ENCODE results near the gene LMBR1. TPM values are rescaled to one million over a fixed set of nuclear protein-coding genes. Genes with fewer than 3 reads are reported as not detected.
"Not testable (repeated sequence)": the region's sequence is repeated elsewhere in the genome, so short reads cannot be mapped to it uniquely, and the experiment has no call there.

The LMBR1 gene
- total RNA-seq, 5 donors from 2014 or later (not counting 1 experiment from before 2014, with no cell fraction given) = 79.1 to 94.8 (median 83.8) TPM

DNA sequence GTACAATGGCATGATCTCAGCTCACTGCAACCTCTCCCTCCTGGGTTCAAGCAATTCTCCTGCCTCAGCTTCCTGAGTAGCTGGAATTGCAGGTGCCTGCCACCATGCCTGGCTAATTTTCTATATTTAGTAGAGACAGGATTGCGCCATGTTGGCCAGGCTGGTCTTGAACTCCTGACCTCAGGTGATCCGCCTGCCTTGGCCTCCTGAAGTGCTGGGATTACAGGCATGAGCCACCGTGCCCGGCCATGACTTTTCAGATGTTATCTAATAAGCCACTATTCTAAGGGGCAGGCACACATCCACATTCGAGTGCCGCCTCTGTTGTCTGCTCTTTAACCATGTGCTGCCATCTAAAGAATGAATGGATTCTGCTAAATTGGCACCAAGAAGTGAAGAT, 29.3 kb upstream of the LMBR1 start:
- H3K36me3 ChIP-seq (ENCODE audit: control insufficient read depth in 2 of 2, extremely low read depth in 1 of 2, insufficient read depth in 1 of 2, low read length in 1 of 2); DNase-seq; H3K9me3 ChIP-seq; ATAC-seq (replicated peaks in 1 of 4); POLR2A ChIA-PET; H3K4me3 ChIP-seq (ENCODE audit: control insufficient read depth in 1 of 2, extremely low read depth in 1 of 2, low read length in 1 of 2); H3K27ac ChIP-seq (ENCODE audit: low read length); H3K36me3 Mint-ChIP-seq; H3K27ac Mint-ChIP-seq; H3K9me3 Mint-ChIP-seq: not testable (repeated sequence)
- Mint-ChIP-seq H3K4me3 (peak overlapping the region; percentile 8 to 50 (median 49)), H3K4me1 (peaks cover 23 to 40% (median 33%) of the 10 kb centered on the region in 3 donors), H3K27me3 (peaks cover 6 to 21% of the 10 kb centered on the region in 2 donors)
- CTCF ChIA-PET = interaction anchor here in 1 of 2 donors (1.1 kb wide), 1 partner anchor 29 kb away, joined by 3 read pairs; no protein-coding TSS in a partner anchor
- peaks cover 0 to 31% of the 10 kb centered on the region in 2 experiments for H3K27me3 ChIP-seq (replicated peaks in 1 of 2; ENCODE audit: control insufficient read depth in 2 of 2, extremely low read depth in 1 of 2, insufficient read depth in 2 of 2, low read length in 1 of 2)
- WGBS (ENCODE audit: insufficient coverage) = no CpG with 5 or more reads among the region's 6 CpGs
- peaks cover 9 to 34% of the 10 kb centered on the region in 2 experiments for H3K4me1 ChIP-seq (ENCODE audit: control insufficient read depth in 1 of 2, extremely low read depth in 1 of 2, insufficient read depth in 2 of 2, low read length in 2 of 2)

DNA sequence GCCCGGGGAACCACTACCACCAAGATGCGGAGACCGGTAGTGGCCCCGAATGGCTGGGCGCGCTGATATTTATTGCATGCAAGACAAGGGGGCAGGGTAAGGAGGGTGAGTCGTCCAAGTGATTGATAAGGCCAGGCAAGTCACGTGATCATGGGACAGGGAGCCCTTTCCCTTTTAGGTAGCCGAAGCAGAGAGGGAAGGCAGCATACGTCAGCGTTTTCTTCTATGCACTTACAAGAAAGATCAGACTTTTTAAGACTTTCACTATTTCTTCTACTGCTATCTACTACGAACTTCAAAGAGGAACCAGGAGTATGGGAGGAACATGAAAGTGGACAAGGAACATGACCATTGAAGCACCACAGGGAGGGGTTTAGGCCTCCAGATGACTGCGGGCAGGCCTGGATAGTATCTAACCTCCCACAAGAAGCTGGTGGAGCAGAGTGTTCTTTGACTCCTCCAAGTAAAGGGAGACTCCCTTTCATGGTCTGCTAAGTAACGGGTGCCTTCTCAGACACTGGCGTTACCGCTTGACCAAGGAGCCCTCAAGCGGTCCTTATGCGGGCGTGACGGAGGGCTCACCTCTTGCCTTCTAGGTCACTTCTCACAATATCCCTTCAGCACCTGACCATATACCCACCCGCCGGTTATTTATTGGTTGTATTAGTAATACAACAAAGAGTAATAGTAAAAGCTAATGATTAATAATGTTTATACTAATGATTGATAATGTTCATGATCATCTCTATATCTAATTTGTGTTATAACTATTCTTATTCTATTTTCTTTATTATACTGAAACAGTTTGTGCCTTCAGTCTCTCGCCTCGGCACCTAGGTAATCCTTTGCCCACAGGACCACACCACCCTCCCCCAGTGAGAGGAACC, 27.7 kb upstream of the LMBR1 start:
- H3K27ac ChIP-seq (ENCODE audit: low read length); DNase-seq; H3K27ac Mint-ChIP-seq; POLR2A ChIA-PET; H3K4me3 ChIP-seq (ENCODE audit: control insufficient read depth in 1 of 2, extremely low read depth in 1 of 2, low read length in 1 of 2); H3K36me3 Mint-ChIP-seq; H3K9me3 Mint-ChIP-seq; ATAC-seq (replicated peaks in 1 of 4); H3K4me3 Mint-ChIP-seq; H3K36me3 ChIP-seq (ENCODE audit: control insufficient read depth in 2 of 2, extremely low read depth in 1 of 2, insufficient read depth in 1 of 2, low read length in 1 of 2); H3K9me3 ChIP-seq: not testable (repeated sequence)
- CTCF ChIA-PET = interaction anchor here in 1 of 2 donors (1.1 kb wide), 1 partner anchor 27 kb away, joined by 3 read pairs; no protein-coding TSS in a partner anchor
- peaks cover 9 to 34% of the 10 kb centered on the region in 2 experiments for H3K4me1 ChIP-seq (ENCODE audit: control insufficient read depth in 1 of 2, extremely low read depth in 1 of 2, insufficient read depth in 2 of 2, low read length in 2 of 2)
- 88% methylated on average over 9 of the region's 24 CpGs for WGBS (ENCODE audit: insufficient coverage)
- H3K27me3 Mint-ChIP-seq = peaks cover 19 to 30% of the 10 kb centered on the region in 2 donors
- H3K4me1 Mint-ChIP-seq = peaks cover 23 to 40% (median 33%) of the 10 kb centered on the region in 3 donors
- peaks cover 3 to 38% of the 10 kb centered on the region in 2 experiments for H3K27me3 ChIP-seq (replicated peaks in 1 of 2; ENCODE audit: control insufficient read depth in 2 of 2, extremely low read depth in 1 of 2, insufficient read depth in 2 of 2, low read length in 1 of 2)

DNA sequence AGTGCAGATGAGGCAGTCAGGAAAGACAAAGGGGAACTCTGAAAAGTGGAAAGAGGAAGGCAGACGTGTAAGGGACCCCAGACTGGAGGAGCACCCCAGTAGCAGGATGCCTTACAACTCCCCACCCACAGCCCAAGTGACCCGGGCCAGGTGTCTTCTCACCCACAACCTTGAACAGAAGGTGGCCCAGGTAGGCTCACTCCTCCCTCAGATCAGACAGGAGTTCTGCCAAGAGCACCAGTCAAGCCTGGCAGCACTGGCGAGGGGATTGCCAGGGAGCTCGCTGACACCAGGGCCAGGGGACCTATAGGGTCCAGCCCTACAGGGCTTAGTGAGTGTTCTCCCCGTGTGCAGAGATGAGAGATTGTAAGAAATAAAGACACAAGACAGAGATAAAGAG, 27.1 kb upstream of the LMBR1 start:
- Mint-ChIP-seq H3K4me3 (no peak overlapping the region), H3K4me1 (peaks cover 23 to 40% (median 33%) of the 10 kb centered on the region in 3 donors), H3K27ac (no peak overlapping the region), H3K36me3 (no peaks in the 10 kb centered on the region), H3K9me3 (peaks cover 0 to 3% (median 0%) of the 10 kb centered on the region in 3 donors), H3K27me3 (peaks cover 24 to 34% of the 10 kb centered on the region in 2 donors)
- CTCF ChIA-PET = no interaction called here
- Histone ChIP-seq H3K4me1 (ENCODE audit: control insufficient read depth in 1 of 2, extremely low read depth in 1 of 2, insufficient read depth in 2 of 2, low read length in 2 of 2) (peaks cover 9 to 34% of the 10 kb centered on the region in 2 experiments), H3K27me3 (replicated peaks in 1 of 2; ENCODE audit: control insufficient read depth in 2 of 2, extremely low read depth in 1 of 2, insufficient read depth in 2 of 2, low read length in 1 of 2) (peaks cover 3 to 43% of the 10 kb centered on the region in 2 experiments), H3K36me3 (ENCODE audit: control insufficient read depth in 2 of 2, extremely low read depth in 1 of 2, insufficient read depth in 1 of 2, low read length in 1 of 2) (no peaks in the 10 kb centered on the region), H3K27ac (ENCODE audit: low read length) (no peak overlapping the region), H3K4me3 (ENCODE audit: control insufficient read depth in 1 of 2, extremely low read depth in 1 of 2, low read length in 1 of 2) (no peak overlapping the region), H3K9me3 (no peaks in the 10 kb centered on the region)
- DNase-seq = no peak
- POLR2A ChIA-PET = no interaction called here
- ATAC-seq (replicated peaks in 1 of 4) = no peak
- WGBS (ENCODE audit: insufficient coverage) = 71% methylated on average over 3 of the region's 5 CpGs

DNA sequence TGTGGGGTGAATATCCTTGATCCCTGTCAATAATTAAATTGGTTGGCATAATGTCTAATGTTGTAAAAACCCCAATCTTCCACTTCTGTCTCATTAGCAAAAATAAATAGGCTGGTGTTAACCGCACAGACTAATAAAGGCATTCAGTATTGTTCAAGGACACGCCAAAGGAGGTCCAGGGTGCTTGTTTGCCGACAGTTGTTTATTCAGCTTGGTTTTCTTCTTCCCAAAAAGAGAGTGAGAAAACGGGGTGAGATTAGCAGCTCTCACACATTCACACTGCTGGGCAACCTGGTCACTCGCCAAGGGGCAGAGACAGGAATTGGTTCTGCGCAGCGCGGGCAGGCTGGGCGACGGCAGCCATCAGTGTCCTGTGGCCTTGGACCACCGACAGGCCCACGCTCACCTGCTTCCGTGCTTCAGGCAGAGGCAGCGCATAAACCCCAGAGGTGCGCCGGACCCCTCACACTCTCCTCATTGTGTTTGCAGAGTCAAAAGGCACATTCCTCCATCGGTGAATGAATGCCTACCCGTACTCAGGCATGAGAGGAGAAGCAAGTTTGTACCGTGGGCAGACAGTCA, 26.2 kb upstream of the LMBR1 start:
- Histone ChIP-seq H3K36me3 (ENCODE audit: control insufficient read depth in 2 of 2, extremely low read depth in 1 of 2, insufficient read depth in 1 of 2, low read length in 1 of 2) (no peaks in the 10 kb centered on the region), H3K27me3 (replicated peaks in 1 of 2; ENCODE audit: control insufficient read depth in 2 of 2, extremely low read depth in 1 of 2, insufficient read depth in 2 of 2, low read length in 1 of 2) (peaks cover 3 to 44% of the 10 kb centered on the region in 2 experiments), H3K9me3 (no peaks in the 10 kb centered on the region), H3K27ac (ENCODE audit: low read length) (no peak overlapping the region), H3K4me1 (ENCODE audit: control insufficient read depth in 1 of 2, extremely low read depth in 1 of 2, insufficient read depth in 2 of 2, low read length in 2 of 2) (peaks cover 9 to 34% of the 10 kb centered on the region in 2 experiments), H3K4me3 (ENCODE audit: control insufficient read depth in 1 of 2, extremely low read depth in 1 of 2, low read length in 1 of 2) (no peak overlapping the region)
- Mint-ChIP-seq H3K27me3 (peaks cover 24 to 34% of the 10 kb centered on the region in 2 donors), H3K9me3 (peaks cover 0 to 3% (median 0%) of the 10 kb centered on the region in 3 donors), H3K4me3 (no peak overlapping the region), H3K4me1 (peaks cover 23 to 36% (median 29%) of the 10 kb centered on the region in 3 donors), H3K27ac (no peak overlapping the region), H3K36me3 (no peaks in the 10 kb centered on the region)
- DNase-seq = no peak
- no peak for ATAC-seq (replicated peaks in 1 of 4)
- POLR2A ChIA-PET = no interaction called here
- CTCF ChIA-PET = no interaction called here
- WGBS (ENCODE audit: insufficient coverage) = 82% methylated on average over 11 of the region's 19 CpGs

DNA sequence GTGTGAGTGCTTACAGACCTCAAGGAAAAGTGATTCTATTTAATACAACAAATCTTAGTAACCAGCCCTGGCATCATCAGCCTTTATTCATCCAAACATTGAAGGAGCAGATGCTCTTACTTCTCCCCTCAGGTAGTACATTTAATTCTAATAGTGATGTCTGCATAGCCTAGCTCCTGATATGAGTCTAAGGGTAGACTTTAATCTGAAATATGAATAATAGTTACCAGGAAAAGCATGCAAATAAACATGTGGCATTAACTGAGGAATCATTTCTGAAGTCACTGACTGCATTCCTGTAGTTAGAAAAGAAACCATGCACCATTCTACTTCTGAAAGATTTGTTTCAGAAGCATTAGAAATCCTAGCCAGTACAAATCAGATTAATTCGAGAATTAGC, 25.7 kb upstream of the LMBR1 start:
- H3K4me1 Mint-ChIP-seq = peaks cover 23 to 31% (median 25%) of the 10 kb centered on the region in 3 donors
- Histone ChIP-seq H3K4me1 (ENCODE audit: control insufficient read depth in 1 of 2, extremely low read depth in 1 of 2, insufficient read depth in 2 of 2, low read length in 2 of 2) (peaks cover 9 to 29% of the 10 kb centered on the region in 2 experiments), H3K27ac (ENCODE audit: low read length) (no peak overlapping the region), H3K9me3 (no peaks in the 10 kb centered on the region), H3K36me3 (ENCODE audit: control insufficient read depth in 2 of 2, extremely low read depth in 1 of 2, insufficient read depth in 1 of 2, low read length in 1 of 2) (no peaks in the 10 kb centered on the region), H3K4me3 (ENCODE audit: control insufficient read depth in 1 of 2, extremely low read depth in 1 of 2, low read length in 1 of 2) (no peak overlapping the region), H3K27me3 (replicated peaks in 1 of 2; ENCODE audit: control insufficient read depth in 2 of 2, extremely low read depth in 1 of 2, insufficient read depth in 2 of 2, low read length in 1 of 2) (peaks cover 3 to 44% of the 10 kb centered on the region in 2 experiments)
- CTCF ChIA-PET = no interaction called here
- H3K4me3 Mint-ChIP-seq = no peak overlapping the region
- POLR2A ChIA-PET = no interaction called here
- H3K9me3 Mint-ChIP-seq = peaks cover 0 to 3% (median 0%) of the 10 kb centered on the region in 3 donors
- peaks cover 29 to 37% of the 10 kb centered on the region in 2 donors for H3K27me3 Mint-ChIP-seq
- ATAC-seq (replicated peaks in 1 of 4) = no peak
- no CpG with 5 or more reads among the region's 1 CpG for WGBS (ENCODE audit: insufficient coverage)
- DNase-seq = no peak
- H3K36me3 Mint-ChIP-seq = no peaks in the 10 kb centered on the region
- H3K27ac Mint-ChIP-seq = no peak overlapping the region

DNA sequence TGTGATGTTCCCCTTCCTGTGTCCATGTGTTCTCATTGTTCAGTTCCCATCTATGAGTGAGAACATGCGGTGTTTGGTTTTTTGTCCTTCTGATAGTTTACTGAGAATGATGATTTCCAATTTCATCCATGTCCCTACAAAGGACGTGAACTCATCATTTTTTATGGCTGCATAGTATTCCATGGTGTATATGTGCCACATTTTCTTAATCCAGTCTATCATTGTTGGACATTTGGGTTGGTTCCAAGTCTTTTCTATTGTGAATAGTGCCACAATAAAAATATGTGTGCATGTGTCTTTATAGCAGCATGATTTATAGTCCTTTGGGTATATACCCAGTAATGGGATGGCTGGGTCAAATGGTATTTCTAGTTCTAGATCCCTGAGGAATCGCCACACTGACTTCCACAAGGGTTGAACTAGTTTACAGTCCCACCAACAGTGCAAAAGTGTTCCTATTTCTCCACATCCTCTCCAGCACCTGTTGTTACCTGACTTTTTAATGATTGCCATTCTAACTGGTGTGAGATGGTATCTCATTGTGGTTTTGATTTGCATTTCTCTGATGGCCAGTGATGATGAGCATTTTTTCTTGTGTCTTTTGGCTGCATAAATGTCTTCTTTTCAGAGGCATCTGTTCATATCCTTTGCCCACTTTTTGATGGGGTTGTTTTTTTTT, 16.7 kb upstream of the LMBR1 start:
- H3K4me1 Mint-ChIP-seq; H3K36me3 Mint-ChIP-seq; CTCF ChIA-PET; DNase-seq; H3K36me3 ChIP-seq (ENCODE audit: control insufficient read depth in 2 of 2, extremely low read depth in 1 of 2, insufficient read depth in 1 of 2, low read length in 1 of 2); H3K4me3 Mint-ChIP-seq; H3K4me1 ChIP-seq (ENCODE audit: control insufficient read depth in 1 of 2, extremely low read depth in 1 of 2, insufficient read depth in 2 of 2, low read length in 2 of 2); H3K27ac ChIP-seq (ENCODE audit: low read length); H3K9me3 Mint-ChIP-seq; H3K4me3 ChIP-seq (ENCODE audit: control insufficient read depth in 1 of 2, extremely low read depth in 1 of 2, low read length in 1 of 2); H3K27me3 ChIP-seq (replicated peaks in 1 of 2; ENCODE audit: control insufficient read depth in 2 of 2, extremely low read depth in 1 of 2, insufficient read depth in 2 of 2, low read length in 1 of 2); H3K27ac Mint-ChIP-seq; POLR2A ChIA-PET; ATAC-seq (replicated peaks in 1 of 4); H3K9me3 ChIP-seq: not testable (repeated sequence)
- WGBS (ENCODE audit: insufficient coverage) = no CpG with 5 or more reads among the region's 3 CpGs
- peaks cover 9 to 14% of the 10 kb centered on the region in 2 donors for H3K27me3 Mint-ChIP-seq

All from T-cell (primary cell).